Panc1 (cell line): Measurements from ENCODE around the gene ITPKB. TPM values are rescaled to one million over a fixed set of nuclear protein-coding genes. Genes with fewer than 3 reads are reported as not detected.

Experiments used
- ATAC-seq: fragments of 200-7000 bp; cut with Tn5 transposase; 2 replicates; pipeline ENCODE4 v1.9.1; 2020; ENCODE audit warnings: mild to moderate bottlenecking, moderate library complexity
- BruUV-seq: library from RNA; stranded (reverse); fragments of 400-500 nt; replicated peaks from 2 replicates; lab custom pipeline; 2021; lab: Mats Ljungman, UMichigan
- CTCF ChIA-PET: fragments of 300-600 bp; sonication (Branson Sonifier 250); formaldehyde crosslinking; loops from one replicate; lab custom pipeline; 2022; ENCODE audit warnings: antibody characterized with exemption; lab: Charles Lee
- POLR2A ChIA-PET: fragments of 300-600 bp; sonication (Branson Sonifier 250); formaldehyde crosslinking; loops from one replicate; lab custom pipeline; 2022; ENCODE audit warnings: antibody characterized with exemption; lab: Charles Lee
- DNase-seq: peaks from one replicate; pipeline ENCODE4 v3.0.0-alpha.2; 2010; ENCODE audit warnings: low read depth, low spot score
- H3K27ac ChIP-seq: 2 replicates; pipeline ENCODE4 v1.5.1; 2011; ENCODE audit warnings: mild to moderate bottlenecking, low read length, inconsistent platforms
- H3K27me3 ChIP-seq: fragments of 200-500 bp; sonication (Bioruptor generic); 2 replicates; pipeline ENCODE4 v1.6.0; 2014; ENCODE audit warnings: low read length, inconsistent platforms; ENCODE audit not compliant: control insufficient read depth, insufficient read depth
- H3K36me3 ChIP-seq: fragments of 200-500 bp; sonication (Bioruptor generic); 2 replicates; pipeline ENCODE4 v1.5.1; 2014; ENCODE audit warnings: inconsistent platforms, mild to moderate bottlenecking, low read length, moderate library complexity; ENCODE audit not compliant: control insufficient read depth, insufficient read depth
- H3K4me1 ChIP-seq: 2 replicates; pipeline ENCODE4 v1.5.1; 2011; ENCODE audit warnings: inconsistent platforms, mild to moderate bottlenecking, low read length, moderate library complexity; ENCODE audit not compliant: control insufficient read depth, insufficient read depth
- H3K4me3 ChIP-seq, 2 experiments: 2 replicates each; pipeline ENCODE4 v1.5.1; 2011 to 2012; ENCODE audit warnings: low read depth in 2 of 2, low read length in 2 of 2, mild to moderate bottlenecking in 2 of 2, inconsistent platforms in 1 of 2, moderate library complexity in 1 of 2
- H3K9me3 ChIP-seq: fragments of 200-500 bp; sonication (Bioruptor generic); 2 replicates; pipeline ENCODE4 v1.5.1; 2014; ENCODE audit warnings: low read depth, mild to moderate bottlenecking, inconsistent platforms, low read length, moderate library complexity; ENCODE audit not compliant: control insufficient read depth, insufficient read depth
- POLR2AphosphoS5 ChIP-seq: IDR thresholded peaks from 2 replicates; pipeline ENCODE4 v1.6.1; 2012; ENCODE audit warnings: mild to moderate bottlenecking, low read depth, low read length, moderate library complexity
- SIN3A ChIP-seq: IDR thresholded peaks from 2 replicates; pipeline ENCODE4 v1.6.1; 2012; ENCODE audit warnings: low read depth, mild to moderate bottlenecking, low read length, moderate library complexity, borderline replicate concordance; ENCODE audit not compliant: insufficient read depth
- TCF7L2 ChIP-seq: IDR thresholded peaks from 2 replicates; pipeline ENCODE4 v1.6.1; 2011; ENCODE audit warnings: mild to moderate bottlenecking, low read depth, low read length, inconsistent platforms
- in situ Hi-C: cut with HindIII; loops from 2 replicates; pipeline ENCODE4 v1.10.0; 2016; ENCODE audit warnings: low sequenced_read_pairs, low pct_unique_long_range_greater_than_20kb
- intact Hi-C: fragments of 100-400 bp; cut with micrococcal nuclease; formaldehyde crosslinking; loops from one replicate; pipeline ENCODE4 v1.10.0; 2022; ENCODE audit not compliant: unreplicated experiment
- total RNA-seq: library from RNA; stranded (reverse); gene quantifications from one replicate; pipeline ENCODE4 v1.2.1, GENCODE V29; 2021; ENCODE audit not compliant: unreplicated experiment
- TF ChIP-seq, protein P1 (sequence below): fragments of 450-650 bp; IDR thresholded peaks from 2 replicates; pipeline ENCODE4 v1.5.1; 2017; ENCODE audit warnings: mild to moderate bottlenecking
- TF ChIP-seq, protein P2 (sequence below), 2 experiments: IDR thresholded peaks; 2 replicates each; pipeline ENCODE4 v1.6.1; 2011 to 2012; ENCODE audit warnings: low read depth in 2 of 2, control low read depth in 1 of 2, low read length in 1 of 2, mild to moderate bottlenecking in 1 of 2, moderate library complexity in 1 of 2; ENCODE audit not compliant: insufficient read depth in 1 of 2

The ITPKB gene
- total RNA-seq, 1 experiment from 2014 or later: 10.9 TPM

DNA sequence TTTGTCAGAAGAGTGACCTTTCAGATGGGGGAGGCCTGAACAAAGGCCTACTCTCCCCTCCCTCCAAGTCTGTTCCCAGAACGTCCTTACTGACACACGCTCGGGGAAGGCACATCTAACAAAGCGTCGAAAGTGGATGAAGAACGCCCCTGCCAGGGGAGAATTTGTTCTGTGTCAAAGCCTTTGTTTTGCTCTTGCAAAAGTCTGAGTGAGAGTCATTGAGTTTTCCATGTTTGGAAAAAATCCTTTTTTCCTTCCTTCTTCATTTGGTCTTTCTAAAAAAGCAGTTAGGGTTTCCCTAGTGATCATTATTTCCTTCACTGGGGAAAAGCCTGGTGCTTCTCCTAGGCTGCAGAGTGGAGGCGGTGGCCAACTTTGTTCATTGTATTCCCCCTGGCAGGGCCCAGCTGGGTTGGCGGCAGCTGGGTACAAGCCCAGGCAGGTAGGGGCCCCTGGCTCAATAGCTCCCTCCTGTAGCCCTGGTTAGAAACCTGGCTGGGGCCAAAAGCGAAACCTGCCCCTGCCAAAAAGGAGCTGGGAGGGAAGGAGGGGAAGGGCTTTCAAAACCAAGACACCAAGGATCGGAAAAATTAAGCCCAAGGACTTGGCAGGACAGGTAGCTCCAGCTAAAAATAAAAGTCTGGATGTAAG is 81.1 kb downstream of the ITPKB start:
- no peaks in the 10 kb centered on the region; the same call in 1 of the 2 replicates for H3K4me1 ChIP-seq
- no peaks in the 10 kb centered on the region for H3K27me3 ChIP-seq
- H3K27ac ChIP-seq: no peak overlapping the region
- in situ Hi-C loops: no loop called here
- CTCF ChIA-PET: no interaction called here
- POLR2A ChIA-PET: no interaction called here
- H3K4me3 ChIP-seq: no peak overlapping the region
- intact Hi-C loops: no loop called here
- H3K36me3 ChIP-seq: no peaks in the 10 kb centered on the region
- DNase-seq: no peak
- no peaks in the 10 kb centered on the region for H3K9me3 ChIP-seq
- TF ChIP-seq, protein P1, sequence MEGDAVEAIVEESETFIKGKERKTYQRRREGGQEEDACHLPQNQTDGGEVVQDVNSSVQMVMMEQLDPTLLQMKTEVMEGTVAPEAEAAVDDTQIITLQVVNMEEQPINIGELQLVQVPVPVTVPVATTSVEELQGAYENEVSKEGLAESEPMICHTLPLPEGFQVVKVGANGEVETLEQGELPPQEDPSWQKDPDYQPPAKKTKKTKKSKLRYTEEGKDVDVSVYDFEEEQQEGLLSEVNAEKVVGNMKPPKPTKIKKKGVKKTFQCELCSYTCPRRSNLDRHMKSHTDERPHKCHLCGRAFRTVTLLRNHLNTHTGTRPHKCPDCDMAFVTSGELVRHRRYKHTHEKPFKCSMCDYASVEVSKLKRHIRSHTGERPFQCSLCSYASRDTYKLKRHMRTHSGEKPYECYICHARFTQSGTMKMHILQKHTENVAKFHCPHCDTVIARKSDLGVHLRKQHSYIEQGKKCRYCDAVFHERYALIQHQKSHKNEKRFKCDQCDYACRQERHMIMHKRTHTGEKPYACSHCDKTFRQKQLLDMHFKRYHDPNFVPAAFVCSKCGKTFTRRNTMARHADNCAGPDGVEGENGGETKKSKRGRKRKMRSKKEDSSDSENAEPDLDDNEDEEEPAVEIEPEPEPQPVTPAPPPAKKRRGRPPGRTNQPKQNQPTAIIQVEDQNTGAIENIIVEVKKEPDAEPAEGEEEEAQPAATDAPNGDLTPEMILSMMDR: no peak
- no peak for TF ChIP-seq POLR2AphosphoS5
- TF ChIP-seq, protein P2, sequence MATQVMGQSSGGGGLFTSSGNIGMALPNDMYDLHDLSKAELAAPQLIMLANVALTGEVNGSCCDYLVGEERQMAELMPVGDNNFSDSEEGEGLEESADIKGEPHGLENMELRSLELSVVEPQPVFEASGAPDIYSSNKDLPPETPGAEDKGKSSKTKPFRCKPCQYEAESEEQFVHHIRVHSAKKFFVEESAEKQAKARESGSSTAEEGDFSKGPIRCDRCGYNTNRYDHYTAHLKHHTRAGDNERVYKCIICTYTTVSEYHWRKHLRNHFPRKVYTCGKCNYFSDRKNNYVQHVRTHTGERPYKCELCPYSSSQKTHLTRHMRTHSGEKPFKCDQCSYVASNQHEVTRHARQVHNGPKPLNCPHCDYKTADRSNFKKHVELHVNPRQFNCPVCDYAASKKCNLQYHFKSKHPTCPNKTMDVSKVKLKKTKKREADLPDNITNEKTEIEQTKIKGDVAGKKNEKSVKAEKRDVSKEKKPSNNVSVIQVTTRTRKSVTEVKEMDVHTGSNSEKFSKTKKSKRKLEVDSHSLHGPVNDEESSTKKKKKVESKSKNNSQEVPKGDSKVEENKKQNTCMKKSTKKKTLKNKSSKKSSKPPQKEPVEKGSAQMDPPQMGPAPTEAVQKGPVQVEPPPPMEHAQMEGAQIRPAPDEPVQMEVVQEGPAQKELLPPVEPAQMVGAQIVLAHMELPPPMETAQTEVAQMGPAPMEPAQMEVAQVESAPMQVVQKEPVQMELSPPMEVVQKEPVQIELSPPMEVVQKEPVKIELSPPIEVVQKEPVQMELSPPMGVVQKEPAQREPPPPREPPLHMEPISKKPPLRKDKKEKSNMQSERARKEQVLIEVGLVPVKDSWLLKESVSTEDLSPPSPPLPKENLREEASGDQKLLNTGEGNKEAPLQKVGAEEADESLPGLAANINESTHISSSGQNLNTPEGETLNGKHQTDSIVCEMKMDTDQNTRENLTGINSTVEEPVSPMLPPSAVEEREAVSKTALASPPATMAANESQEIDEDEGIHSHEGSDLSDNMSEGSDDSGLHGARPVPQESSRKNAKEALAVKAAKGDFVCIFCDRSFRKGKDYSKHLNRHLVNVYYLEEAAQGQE (IDR thresholded peaks at IDR 0.05; ENCODE audit: insufficient read depth in 1 of 2, low read depth in 2 of 2, low read length in 1 of 2): no peak
- no peak for TF ChIP-seq SIN3A
- no peak for TF ChIP-seq TCF7L2
- BruUV-seq: no TSS peak
- ATAC-seq: no peak

DNA sequence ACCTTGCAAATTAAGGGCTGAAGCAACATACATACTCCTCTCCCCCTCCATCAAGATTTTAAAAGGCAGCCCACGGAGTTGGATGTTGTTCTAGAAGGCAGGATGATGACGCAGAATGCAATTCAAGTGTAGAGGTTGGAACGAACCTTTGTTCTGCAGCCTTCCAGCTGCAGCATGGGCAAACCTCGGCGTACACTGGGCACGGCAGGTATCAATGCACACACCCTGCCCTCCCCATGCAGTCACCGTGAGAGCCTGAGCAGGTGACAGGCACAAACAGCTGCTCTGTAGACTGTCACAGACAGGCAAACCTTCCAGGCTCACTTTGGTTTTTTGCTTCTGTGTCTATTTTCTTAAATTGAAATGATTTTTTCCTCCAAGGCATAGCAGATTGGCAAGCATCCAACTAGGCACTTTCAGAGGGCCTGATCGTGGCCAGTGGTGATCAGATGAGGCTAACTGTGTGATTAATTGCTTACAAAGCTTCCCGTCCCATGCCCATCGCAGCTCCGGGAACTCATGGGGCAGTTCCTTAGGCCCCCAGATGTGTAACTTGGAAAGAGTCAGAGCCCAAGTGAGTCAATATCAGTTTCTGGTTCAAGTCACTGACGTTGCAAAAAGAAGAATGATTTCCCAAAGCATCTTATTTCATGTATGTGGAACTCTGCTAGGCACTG is 82.3 kb downstream of the ITPKB start:
- TF ChIP-seq SIN3A: no peak
- TF ChIP-seq POLR2AphosphoS5: no peak
- TF ChIP-seq TCF7L2: no peak
- TF ChIP-seq, protein P2 (IDR thresholded peaks at IDR 0.05; ENCODE audit: insufficient read depth in 1 of 2, low read depth in 2 of 2, low read length in 1 of 2): no peak
- TF ChIP-seq, protein P1: no peak
- Histone ChIP-seq H3K4me3 (no peak overlapping the region), H3K36me3 (no peaks in the 10 kb centered on the region), H3K27ac (no peak overlapping the region), H3K9me3 (no peaks in the 10 kb centered on the region), H3K4me1 (no peaks in the 10 kb centered on the region), H3K27me3 (no peaks in the 10 kb centered on the region)
- intact Hi-C loops: no loop called here
- no TSS peak for BruUV-seq
- POLR2A ChIA-PET: no interaction called here
- in situ Hi-C loops: no loop called here
- DNase-seq: no peak
- CTCF ChIA-PET: no interaction called here
- ATAC-seq: no peak
